HL-60 (cell line): Measurements from ENCODE around the gene HS3ST2.

ENCODE experiments used
- POLR2AphosphoS5 ChIP-seq: IDR thresholded peaks from 2 replicates; pipeline ENCODE4 v1.6.1; 2012; ENCODE audit warnings: low read depth
- REST ChIP-seq: IDR thresholded peaks from 2 replicates; pipeline ENCODE4 v1.6.1; 2012; ENCODE audit warnings: low read depth; ENCODE audit not compliant: insufficient replicate concordance
- TF ChIP-seq, protein P1 (sequence below): IDR thresholded peaks from one replicate; pipeline ENCODE4 v1.5.1; 2011; ENCODE audit warnings: low read length, control low read depth, inconsistent platforms; ENCODE audit not compliant: insufficient read depth

DNA sequence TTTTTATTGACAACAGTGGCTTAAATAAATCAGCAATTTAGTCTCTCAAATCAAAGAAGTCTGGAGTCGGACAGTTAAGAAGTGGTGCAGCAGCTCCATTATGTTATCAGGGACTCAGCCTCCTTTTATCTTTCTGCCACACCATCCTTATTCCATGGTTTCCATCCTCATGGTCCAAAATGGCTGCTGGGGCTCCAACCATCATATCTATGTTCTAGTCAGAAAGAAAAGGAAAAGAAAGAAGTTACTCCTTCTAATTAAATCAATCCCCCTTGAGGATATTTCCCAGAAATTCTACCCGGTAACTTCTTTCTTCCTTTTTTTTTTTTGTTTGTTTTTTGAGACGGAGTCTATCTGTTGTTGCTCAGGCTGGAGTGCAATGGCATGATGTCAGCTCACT, 109.5 kb downstream of the HS3ST2 start:
- TF ChIP-seq, protein P1, sequence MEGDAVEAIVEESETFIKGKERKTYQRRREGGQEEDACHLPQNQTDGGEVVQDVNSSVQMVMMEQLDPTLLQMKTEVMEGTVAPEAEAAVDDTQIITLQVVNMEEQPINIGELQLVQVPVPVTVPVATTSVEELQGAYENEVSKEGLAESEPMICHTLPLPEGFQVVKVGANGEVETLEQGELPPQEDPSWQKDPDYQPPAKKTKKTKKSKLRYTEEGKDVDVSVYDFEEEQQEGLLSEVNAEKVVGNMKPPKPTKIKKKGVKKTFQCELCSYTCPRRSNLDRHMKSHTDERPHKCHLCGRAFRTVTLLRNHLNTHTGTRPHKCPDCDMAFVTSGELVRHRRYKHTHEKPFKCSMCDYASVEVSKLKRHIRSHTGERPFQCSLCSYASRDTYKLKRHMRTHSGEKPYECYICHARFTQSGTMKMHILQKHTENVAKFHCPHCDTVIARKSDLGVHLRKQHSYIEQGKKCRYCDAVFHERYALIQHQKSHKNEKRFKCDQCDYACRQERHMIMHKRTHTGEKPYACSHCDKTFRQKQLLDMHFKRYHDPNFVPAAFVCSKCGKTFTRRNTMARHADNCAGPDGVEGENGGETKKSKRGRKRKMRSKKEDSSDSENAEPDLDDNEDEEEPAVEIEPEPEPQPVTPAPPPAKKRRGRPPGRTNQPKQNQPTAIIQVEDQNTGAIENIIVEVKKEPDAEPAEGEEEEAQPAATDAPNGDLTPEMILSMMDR = no peak
- TF ChIP-seq REST = no peak
- no peak for TF ChIP-seq POLR2AphosphoS5
